HG03060 (cell line): Measurements from ENCODE around the gene FGF14.
"Not testable (repeated sequence)": the region's sequence is repeated elsewhere in the genome, so short reads cannot be mapped to it uniquely, and the experiment has no call there.

Experiments
- ATAC-seq: cut with Tn5 transposase; IDR thresholded peaks from one replicate; pipeline ENCODE4 v1.9.1; 2021; ENCODE audit warnings: low read depth, moderate number of reproducible peaks; ENCODE audit not compliant: unreplicated experiment

Gene FGF14

DNA sequence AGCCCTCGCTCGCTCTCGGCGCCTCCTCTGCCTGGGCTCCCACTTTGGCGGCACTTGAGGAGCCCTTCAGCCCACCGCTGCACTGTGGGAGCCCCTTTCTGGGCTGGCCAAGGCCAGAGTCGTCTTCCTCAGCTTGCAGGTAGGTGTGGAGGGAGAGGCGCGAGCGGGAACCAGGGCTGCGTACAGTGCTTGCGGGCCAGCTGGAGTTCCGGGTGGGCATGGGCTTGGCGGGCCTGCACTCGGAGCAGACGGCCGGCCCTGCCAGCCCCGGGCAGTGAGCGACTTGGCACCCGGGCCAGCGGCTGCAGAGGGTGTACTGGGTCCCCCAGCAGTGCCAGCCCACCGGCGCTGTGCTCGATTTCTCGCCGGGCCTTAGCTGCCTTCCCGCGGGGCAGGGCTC lies 333.5 kb downstream of the FGF14 start:
- not testable (repeated sequence) for ATAC-seq

DNA sequence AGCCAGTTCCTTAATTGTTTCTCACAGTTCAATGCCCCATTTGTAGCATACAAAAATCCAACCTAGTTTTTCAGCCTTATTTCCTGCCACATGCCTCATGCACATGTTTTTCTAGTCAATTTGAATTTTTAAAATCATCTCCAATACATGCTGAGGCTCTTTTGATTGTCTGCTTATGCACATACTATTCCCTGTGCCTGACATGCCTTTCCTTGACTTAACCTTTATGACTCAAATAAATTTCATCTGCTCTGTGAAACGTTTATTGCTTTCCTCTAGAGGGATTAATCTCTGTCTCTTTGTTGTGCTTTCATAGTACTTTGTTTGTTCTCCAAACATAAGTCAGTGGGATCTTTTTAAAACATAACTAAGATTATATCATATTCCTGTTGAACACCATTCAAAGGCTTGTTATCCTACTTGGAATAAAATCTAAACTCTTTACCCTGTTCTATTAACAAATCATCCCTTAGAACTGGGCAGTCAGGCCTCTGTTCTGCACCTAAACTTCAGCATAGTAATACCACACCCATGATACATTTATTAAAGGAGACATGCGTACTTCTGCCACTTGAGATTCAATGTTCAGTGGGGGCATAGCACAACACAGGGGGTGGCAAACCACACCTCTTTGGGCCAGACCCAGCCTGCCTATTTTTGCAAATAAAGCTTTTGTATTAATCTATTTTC lies 346.6 kb downstream of the FGF14 start:
- ATAC-seq, result no peak

DNA sequence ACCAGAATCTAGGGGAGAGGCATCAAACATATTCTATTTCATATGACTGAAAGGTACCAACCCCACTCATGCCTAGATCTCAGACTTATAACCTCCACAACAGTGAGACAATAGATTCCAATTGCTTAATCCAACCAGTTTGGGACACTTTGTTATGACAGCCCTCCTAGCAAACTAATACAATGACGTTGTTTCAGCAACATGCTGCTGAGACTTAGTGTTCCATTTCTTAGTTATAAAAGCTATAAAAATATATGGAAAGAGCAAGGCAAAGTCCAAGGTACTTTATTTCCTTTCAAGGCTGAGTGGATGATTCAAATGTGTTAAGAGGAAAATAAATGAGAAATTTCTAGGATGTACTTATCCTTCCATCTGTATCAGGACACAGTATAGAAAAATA lies 352.0 kb downstream of the FGF14 start:
- ATAC-seq, result no peak

DNA sequence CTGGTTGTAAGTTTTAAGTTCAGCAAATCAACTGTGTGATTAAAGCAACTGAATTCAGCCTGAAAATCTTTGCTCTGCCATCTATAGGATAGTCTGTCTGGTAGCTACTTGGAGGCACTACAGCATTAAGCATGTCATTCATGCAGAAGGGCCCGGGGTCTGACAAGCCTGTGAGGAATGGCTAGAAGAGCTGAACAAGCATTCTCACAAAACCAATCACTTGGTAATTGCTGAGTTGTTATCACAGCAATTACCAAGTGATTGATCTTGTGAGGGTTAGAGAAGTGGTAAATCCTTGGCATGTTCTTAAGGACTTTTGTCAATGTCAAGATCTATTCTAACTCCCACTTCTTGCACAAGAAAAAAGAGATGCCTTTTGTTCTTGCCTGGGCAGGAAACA lies 356.1 kb downstream of the FGF14 start:
- no peak for ATAC-seq

DNA sequence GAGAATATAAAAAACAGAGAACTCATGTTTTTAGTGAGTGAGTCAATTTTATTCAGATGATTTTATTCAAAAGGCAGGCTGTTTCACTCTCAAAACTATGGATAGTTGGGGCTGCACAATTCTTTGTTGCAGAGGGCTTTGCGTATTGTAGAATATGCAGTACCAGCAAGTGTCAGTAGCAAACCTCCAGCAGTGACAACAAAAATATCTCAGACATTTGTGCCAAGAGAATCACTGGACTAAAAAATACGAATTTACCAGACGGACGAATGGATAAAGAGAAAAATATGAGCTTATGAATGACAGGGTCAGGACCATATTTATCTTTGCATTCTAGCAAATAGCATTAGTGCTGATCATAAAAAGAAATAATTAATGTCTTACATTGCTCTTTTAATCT lies 359.1 kb downstream of the FGF14 start:
- ATAC-seq, result no peak

DNA sequence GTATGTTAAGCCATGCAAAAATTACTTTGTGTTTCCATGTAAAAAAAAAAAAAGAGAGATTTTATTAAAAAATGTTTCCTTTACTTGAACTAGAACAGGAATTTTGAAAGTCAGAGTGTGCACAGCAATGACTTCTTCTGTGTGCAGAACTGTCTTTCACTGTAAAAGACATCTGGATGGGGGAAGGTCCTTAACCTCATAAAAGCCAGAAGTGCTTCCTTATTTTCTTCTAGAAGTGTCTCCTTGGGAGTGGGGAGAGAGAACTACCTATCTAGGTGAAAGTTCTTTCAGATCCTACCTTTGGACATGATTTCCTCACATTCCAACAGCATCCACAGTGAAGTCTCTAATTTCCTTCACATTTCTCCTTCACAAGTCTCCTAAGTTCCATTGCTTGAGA lies 360.3 kb downstream of the FGF14 start:
- ATAC-seq, result no peak

DNA sequence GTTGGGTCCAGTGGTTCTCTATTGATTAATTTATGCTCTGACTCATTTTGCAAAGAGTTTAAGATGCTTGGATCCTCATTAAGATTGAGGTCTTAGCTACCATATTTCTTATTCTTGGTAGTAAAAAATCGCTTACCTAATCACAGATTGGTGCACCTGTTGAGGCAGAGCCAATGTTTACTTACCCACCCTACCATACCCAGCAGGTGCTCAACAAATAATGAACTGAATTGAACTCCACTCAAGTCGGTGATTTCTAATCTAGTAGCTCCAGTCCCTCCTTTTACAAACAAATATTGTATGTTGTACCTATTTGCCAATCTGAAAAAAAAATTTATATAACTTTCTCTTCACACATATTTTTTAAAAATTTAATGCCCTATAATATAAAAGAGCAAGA lies 361.0 kb downstream of the FGF14 start:
- ATAC-seq, result no peak

DNA sequence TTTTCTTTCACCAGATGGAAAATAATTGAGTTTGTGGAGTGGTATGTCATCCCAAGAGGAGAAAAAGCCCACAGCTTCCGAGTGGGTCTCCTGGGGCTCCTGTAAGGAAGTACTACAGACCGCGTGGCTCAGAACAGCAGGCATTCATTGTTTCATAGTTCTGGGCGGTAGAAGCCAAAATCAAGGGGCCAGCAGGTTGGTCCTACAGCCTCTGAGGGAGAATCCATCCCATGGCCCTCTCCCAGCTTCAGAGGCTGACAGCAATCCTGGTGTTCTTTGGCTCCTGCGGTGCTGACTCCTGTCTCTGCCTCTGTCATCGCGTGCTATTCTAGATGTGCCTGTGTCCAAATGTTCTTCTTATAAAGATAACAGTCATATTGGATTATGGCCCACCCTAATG lies 362.6 kb downstream of the FGF14 start:
- no peak for ATAC-seq

DNA sequence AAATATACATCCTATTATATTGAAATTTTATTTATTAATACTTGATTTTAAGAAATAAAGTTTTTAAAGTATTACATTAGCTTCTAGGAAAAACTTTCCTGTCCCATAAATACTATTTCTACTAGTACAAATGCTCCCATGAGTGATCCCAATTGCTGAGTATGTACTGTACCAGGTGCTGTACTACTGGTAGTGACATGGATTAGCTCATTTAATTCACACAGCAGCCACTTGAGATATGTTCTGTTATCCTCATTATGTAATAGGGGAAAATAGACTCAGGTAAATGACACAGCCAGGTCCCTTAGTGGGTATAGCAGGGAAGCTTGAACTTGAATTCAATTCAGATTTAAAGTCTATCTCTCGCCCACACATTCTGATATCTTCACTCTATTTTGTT lies 363.1 kb downstream of the FGF14 start:
- ATAC-seq, result no peak

DNA sequence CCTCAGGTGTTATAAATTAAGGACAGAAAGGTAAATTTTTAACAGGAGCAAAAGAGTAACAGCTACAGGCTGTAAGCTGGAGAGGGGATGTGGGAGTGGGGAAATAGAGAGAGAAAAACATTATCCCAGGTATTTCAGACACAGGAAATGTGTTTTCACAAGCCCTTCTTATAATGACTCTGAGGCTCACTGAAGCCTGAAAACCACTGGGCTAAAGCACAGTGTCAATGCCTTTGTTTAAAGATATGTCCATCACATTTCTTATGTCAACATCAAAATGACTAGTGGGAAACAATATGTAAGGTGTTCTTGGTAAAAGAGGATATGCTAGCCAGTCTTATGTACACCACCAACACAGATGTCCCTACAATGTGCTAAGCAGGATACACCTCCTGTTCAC lies 365.9 kb downstream of the FGF14 start:
- no peak for ATAC-seq

DNA sequence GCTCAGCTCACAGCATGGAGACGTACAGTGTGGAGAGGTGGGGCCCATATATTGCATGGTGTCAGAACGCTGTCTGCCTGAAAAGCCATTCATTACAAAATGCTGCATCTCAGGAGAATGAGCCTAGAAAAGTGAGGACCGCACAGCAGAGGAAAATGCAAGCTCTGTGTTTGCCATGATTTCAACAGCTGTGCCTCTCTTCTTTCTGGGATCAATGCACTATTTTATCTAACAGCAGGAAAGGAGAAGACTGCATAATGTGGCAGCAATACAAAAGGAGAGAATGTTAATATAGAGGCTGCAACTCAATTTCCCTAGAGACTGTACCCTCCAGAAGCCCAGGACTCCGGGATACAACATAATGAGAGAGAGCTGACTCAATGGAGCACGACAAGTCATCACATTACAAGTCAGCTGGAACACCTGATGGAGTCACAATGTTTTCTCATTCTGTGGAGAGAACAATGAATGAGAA lies 368.0 kb downstream of the FGF14 start:
- ATAC-seq, result no peak

DNA sequence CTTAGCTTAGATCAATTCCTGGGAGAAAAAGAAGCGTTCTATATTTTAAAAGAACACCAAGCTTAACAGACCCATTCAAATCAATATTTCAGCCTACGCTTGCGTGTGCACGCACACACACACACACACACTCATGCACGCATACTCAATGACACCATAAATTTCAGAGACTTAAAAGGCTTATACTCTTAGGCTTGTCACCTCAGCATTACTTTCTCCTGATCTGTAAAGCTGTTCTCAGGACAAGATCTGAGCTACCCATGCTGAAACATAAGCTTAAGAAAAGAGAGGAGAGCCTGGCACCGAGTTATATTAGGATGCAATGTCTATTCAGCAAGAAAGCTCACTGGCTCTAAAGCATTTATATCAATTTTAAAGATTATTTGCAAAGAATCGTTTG lies 368.5 kb downstream of the FGF14 start:
- ATAC-seq, result no peak

DNA sequence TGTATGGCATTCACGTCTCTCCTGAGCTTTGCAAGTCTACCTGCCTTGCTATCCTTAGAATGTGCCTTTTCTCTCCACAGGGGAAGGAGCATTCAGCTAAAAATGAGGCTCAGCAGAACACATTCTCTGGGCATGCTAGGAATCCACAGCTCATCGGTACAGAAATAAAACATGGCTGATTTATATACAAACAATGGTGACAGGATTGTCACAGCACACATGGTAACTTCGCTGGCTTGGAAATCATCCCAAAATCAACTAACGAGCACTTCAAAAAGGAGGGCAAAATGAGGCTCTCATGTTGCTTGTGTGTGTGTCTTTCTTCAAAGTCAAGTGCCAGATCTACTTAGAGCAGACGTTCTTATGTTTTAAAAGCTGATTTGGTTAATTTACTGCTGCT lies 373.0 kb downstream of the FGF14 start:
- ATAC-seq, result no peak

DNA sequence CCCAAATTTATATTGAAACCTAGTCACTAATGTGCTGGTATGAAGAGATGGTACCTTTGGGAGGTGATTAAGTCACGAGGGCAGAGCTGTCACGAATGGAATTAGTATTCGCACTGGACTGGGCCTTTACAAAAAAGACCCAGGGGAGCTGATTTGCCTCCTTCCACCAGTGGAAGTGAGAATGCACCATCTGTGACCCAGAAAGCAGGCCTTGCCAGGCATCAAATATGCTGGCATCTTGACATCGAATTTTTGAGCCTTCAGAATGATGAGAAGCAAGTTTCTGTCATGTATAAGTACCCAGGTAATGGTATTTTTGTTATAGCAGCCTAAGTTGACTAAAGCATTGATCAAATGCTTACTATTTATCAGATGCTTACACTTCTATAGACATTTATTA lies 373.6 kb downstream of the FGF14 start:
- ATAC-seq, result no peak

DNA sequence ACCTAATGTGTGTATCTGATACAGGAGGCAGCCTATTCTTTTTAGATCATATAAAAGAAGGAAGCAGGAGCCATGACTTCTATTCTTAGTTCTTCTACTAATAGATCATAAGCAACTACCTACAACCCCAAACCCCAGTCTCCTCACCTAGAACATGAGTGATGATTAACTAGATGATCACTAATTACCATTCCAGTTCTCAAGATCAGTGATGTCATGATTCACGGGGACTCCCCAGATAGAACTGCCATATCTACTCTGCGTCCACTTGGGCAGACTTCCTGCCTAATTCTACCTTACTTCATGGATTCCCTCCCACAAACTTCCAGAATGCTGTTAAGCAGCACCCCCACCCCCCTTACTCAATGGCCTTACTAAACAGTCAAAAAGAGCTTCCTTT lies 380.1 kb downstream of the FGF14 start:
- ATAC-seq, result no peak

DNA sequence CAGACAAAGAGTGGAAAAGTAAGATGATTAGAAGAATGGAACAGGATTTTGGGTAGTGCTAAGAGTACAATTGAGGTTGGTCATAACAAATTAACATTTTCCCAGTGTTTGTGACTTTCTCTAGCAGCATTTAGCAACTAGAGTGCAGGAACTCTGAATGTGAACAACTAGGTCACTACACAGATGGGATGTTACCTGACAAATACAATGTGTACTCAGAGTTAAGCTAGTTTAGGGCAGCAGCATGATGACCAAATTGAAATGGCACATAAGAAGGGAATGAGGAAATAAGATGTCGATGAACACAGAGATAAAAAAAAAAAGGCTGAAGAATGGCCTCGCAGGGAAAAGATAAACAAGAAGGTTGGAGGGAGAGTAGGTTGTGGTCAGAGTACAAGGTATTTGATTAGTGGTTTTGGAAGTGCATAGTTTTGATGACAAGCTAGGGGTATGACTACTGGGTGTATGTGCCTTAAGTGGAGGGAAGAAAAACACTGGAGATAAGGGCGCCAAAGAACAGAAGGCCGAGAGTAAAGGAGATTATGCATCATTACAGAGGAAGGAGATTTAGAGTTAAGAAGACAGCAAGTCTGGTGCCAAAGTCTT lies 381.1 kb downstream of the FGF14 start:
- ATAC-seq, result no peak

DNA sequence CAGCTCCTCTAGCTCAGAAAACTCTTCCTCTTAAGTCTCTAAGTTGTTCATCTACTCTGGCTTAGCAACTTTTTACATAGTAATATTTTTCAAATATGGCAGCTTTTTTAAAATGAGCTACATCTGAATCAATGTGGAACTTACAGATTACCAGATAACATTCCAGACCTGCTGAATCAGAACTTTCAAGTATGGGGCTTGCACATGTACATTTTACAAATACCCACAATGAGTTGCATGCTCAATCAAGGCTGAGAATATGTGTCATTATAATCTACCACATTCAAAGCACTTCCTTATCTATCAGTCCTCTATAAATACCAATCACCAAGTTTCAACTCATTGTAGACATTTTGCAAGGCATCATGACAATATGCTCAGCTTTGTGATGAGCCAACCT lies 383.1 kb downstream of the FGF14 start:
- no peak for ATAC-seq

DNA sequence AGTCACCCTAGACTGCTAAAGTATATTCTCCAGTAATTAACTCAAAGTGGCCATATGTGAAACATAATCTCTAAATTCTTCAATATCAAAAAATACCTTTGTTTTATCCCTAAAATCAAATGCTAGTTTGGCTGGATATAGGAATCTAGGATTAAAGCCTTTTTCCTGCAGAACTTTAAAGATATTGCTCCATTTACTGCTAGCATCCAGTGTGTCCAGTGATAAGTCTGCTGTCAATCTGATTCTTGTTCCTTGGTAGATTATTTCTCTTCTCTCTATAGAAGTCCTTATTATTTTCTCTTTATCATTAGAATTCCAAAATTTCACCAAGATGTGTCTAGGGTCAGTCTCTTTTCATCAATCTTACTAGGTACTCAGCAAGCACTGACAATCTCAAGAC lies 384.6 kb downstream of the FGF14 start:
- ATAC-seq, result no peak

DNA sequence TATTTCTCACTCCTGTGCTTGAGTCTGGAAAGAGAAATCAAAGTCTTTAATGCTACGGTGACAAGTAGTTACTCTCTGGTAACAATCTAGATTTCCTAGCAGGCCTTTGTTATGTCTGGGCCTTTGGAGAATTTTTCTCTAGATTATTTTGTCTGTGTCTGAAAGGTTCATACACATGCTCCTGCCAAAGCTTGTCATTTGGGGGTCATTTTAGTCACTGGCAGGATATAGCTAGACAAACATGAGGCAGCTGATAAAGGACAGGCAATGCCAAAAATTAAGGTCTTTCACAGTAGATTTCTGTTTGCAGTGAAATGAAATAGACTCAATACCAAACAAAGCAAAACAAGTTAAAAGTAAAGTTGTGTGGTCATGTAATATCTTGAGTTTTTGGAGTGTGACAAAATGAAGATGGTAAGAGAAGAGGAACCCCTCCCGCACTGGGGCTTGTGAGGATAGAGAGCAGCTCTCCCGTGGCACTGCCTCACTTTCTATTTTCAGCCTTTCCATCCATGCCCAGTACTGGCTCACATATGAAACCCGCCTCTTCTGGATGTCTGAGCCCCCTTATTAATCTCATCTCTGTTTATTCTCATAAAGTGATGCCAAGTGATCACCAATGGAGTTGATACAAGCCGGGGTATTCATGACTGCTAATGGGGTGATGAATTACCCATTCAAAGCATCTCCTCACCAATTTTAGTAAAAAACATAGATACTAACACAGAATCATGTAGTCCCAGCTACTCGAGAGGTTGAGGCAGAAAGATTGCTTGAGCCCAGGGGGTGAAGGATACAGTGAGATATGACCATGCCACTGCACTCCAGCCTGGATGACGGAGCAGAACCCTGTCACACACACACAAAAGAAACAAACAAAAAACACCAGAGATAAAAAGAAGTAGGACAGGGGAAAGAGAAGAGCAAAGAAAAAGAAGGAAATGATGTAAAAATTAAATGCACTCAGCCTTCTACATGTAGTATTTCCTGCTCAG lies 389.3 kb downstream of the FGF14 start:
- no peak for ATAC-seq

DNA sequence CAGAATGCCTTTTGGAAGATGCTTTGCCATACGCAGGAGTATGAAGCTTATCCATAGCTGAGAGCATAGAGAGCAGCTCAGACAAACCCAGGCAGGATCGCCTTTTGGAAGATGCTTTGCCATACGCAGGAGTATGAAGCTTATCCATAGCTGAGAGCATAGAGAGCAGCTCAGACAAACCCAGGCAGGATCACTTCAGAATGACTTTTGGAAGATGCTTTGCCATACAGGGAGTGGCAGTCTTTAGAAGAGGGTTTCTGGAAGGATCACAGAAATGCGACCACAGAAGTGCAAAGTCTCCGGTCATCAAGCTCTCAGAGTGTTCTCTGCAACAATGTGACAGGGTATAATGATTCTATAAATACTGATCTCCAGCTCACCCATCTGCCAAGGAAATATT lies 390.4 kb downstream of the FGF14 start:
- ATAC-seq, result not testable (repeated sequence)

DNA sequence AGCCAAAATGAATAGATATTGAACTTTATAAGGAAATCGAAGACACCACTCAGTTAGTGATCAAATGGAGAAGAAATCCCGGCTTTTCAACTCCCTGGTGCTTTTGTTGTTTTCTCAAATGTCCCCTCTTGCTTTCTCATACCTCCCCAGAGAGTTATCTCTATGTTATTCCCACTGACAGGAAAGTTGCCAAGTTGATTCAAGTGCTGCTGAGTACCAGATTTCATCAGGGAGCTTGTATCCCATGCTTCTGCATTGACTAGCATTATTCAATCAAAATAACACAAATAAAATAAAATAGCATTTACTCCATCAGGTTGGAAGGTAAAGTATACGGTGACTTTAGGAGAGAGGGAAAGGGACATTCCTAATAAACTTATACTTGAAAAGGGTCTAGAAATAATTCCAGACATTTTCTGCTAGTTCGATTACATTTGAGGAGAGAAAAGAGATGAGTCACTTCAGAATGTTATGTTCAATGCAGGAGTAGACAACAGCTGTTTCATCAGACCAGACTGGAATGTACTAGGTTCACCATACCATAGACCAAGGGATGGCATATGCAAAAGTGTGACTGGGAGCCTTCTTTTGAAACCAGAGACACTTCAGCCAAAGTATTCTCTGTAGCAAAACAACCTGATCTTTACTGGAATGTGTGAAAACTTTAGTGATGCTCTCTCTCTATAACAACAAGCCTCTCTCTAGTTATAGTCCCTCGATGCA lies 397.8 kb downstream of the FGF14 start:
- ATAC-seq, result no peak
